Hippocampal formation (tissue), 2 donors: ENCODE measurements around the gene BEAN1.
"Not testable (repeated sequence)": the region's sequence is repeated elsewhere in the genome, so short reads cannot be mapped to it uniquely, and the experiment has no call there.

Experiments
- DNase-seq, 2 donors: peaks; one replicate each; lab custom pipeline; 2025; lab: John Stamatoyannopoulos, UW

BEAN1 gene

DNA sequence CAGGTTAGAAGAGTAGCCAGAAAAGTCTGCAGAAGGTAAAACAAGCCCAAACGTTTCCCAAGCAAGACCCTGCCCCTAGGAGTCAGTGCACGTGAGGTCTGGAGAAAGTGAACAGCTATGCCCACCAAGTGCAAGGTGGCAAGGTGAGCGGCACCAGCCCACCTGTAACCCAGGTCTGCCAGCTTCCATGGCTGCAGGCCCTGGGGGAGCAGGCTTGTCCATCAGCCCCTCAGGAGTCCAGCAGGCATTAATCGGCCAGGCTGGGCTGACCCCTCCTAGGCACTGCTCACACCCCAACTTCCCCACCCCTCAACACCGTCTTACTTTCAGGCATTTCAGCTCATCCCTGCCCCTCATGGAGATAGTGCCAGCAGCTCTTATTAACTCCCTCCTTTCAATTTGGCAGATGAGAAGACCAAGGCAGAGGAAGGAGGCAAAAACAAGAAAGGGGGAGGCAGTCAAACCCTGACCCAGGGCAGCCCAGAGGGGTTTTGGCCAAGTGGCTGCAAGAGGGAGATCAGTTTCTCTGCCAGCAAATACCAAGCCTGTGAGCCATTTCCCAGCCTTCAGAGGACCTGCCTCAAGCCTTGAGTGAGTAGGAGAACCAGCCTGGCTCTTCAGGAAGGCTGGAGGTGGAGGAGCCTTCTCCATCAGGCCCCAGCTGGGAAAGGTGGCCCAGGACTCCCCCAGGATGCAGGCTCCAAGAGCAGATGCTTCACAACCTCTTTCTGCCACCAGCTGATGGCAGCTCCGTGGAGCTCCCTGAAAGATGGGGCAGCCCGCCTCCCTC is 14.7 kb downstream of the BEAN1 start:
- no peak for DNase-seq

- DNase-seq, result no peak
Observed at GRCh38 chr16:66442502-66443268, 15.6 kb downstream of the BEAN1 start.

- DNase-seq, result no peak
Observed at GRCh38 chr16:66443269-66443652, 16.2 kb downstream of the BEAN1 start.

- DNase-seq, result no peak
Observed at GRCh38 chr16:66444049-66444481, 17.0 kb downstream of the BEAN1 start.

GRCh38 chr16:66446737-66447136 is 19.6 kb downstream of the BEAN1 start:
- no peak for DNase-seq

- DNase-seq, result no peak
Observed at GRCh38 chr16:66447491-66447890, 20.4 kb downstream of the BEAN1 start.

- no peak for DNase-seq
Observed at GRCh38 chr16:66451548-66451947, 24.5 kb downstream of the BEAN1 start.

DNA sequence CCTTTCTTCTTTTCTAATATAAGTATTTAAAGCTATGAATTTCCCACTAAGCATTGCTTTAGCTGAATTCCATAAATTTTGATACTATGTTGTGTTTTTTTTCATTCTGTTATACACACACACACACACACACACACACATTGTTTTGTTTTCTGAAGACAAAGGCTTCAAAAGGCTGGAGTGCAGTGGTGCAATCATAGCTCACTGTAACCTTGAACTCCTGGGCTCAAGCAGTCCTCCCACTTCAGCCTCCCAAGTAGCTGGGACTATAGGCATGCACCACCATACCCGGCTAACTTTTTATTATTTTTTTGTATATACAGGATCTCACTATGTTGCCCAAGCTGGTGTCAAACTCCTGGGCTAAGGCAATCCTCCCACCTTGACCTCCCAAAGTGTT is 26.1 kb downstream of the BEAN1 start:
- not testable (repeated sequence) for DNase-seq

GRCh38 chr16:66454751-66455150 is 27.7 kb downstream of the BEAN1 start:
- no peak for DNase-seq

- DNase-seq, result no peak
Observed at GRCh38 chr16:66455970-66456369, 28.9 kb downstream of the BEAN1 start.

GRCh38 chr16:66457888-66458287 is 30.8 kb downstream of the BEAN1 start:
- DNase-seq, result no peak

DNA sequence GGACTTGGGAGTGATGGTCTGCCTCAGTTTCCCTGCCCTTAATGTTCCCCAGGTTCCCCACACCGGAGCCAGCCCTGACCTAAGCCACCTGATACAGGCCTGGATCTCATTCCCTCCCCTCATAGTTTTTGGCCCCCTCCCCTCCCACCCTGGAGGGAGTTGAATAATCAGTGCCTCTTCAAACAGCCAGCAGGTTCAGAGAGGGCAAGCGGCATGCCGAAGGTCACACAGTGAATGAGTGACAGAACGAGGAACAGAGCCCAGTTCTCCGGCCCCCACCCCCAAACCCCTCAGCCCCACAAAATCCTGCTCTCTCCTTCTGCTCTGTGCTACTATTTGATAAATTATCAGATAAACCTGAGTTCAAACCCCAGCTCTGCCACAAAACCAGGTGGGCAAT is 31.2 kb downstream of the BEAN1 start:
- no peak for DNase-seq

GRCh38 chr16:66458853-66459252 is 31.8 kb downstream of the BEAN1 start:
- DNase-seq, result no peak

- no peak for DNase-seq
Observed at GRCh38 chr16:66459878-66460277, 32.8 kb downstream of the BEAN1 start.

DNA sequence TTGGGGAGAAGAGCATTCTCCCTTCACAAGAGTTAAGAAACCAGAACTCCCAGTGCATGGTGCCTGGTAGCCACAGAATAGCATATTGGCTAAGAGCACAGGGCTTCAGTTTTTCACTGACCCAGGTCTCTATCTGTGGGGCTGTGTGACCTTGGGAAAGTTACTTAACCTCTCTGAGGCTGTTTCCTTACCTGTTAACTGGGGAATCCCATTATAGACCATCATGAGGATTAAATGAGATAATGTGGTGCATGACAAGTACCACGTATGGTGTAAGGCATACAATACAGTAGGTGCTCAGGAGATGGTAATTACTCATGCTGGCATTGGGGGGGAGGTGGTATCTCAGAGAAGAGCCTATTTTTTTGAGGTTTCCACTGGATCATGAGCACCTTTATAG is 33.6 kb downstream of the BEAN1 start:
- DNase-seq, result no peak

GRCh38 chr16:66462912-66463311 is 35.8 kb downstream of the BEAN1 start:
- no peak for DNase-seq

GRCh38 chr16:66465946-66466345 is 38.9 kb downstream of the BEAN1 start:
- DNase-seq, result not testable (repeated sequence)

- not testable (repeated sequence) for DNase-seq
Observed at GRCh38 chr16:66466636-66467035, 39.5 kb downstream of the BEAN1 start.

DNA sequence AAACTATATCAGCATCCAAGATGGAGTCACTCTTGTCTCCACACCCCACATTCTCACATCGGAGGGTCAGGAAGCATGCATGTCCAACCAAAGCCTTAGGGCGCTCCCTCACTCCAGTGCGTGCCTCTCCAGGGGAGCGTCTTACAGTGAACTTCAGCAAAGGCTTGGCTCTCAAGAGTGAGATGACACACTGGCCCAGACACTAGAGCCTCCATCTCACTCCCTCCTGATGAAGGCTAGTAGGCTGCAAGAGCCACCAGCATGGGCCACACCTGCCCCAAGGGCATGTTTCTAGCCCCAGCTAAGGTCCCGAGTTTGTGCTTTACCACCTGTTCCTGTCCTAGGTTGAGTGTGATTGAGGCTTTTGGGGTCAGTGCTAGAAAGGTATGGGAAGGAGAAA is 40.5 kb downstream of the BEAN1 start:
- DNase-seq, result no peak

DNA sequence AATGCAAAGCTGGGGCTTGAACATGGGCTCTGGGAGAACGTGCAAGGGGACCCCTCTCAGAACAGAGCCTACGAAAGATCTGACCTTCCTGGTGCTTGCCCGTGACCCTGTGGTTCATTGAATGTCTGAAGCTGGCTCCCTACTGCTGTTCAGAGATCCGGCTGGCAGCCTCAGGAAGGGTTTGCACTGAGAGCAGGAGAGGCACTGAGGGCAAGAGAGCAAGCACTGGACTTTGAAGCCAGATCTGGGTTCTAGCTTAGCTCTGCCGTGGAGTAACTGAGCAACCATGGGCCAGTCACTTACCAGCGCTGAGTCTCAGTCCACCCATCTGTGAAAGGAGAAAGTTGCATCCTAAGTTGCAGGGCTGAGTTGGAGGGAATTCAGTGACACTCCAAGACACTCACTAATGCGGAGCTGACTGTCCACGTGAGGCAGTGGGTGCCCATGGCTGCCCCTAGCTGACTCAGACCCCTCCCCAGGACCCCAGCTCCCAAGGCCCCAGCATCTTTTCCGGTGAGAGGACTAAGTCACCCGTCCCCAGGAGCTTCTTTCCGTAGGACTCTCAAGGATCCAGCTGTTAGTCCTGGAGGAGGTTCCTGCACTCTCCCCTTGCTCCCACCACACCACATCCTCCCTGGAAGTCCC is 41.3 kb downstream of the BEAN1 start:
- DNase-seq, result no peak

- DNase-seq, result no peak
Observed at GRCh38 chr16:66469291-66469946, 42.3 kb downstream of the BEAN1 start.

GRCh38 chr16:66469947-66470546 is 43.0 kb downstream of the BEAN1 start:
- DNase-seq, result no peak
